SJSA1 (cell line): ENCODE measurements around the gene EXOC4. TPM values are rescaled to one million over a fixed set of nuclear protein-coding genes. Genes with fewer than 3 reads are reported as not detected.
A peak's percentile ranks its signal among the peaks of the same experiment; 100 is the strongest.

Source experiments
- DNase-seq, 2 experiments: peaks; one replicate each; pipeline ENCODE4 v3.0.0-alpha.2; 2015 to 2020; ENCODE audit warnings: low spot score in 2 of 2, low read depth in 1 of 2
- H3K27ac ChIP-seq: fragments of 250-450 bp; sonication (Bioruptor Pico); 2 replicates; pipeline ENCODE4 v1.5.1; 2020; ENCODE audit warnings: mild to moderate bottlenecking, moderate library complexity
- H3K27me3 ChIP-seq: fragments of 250-450 bp; sonication (Bioruptor Pico); replicated peaks from 2 replicates; pipeline ENCODE4 v1.5.1; 2020; ENCODE audit warnings: mild to moderate bottlenecking, moderate library complexity
- H3K36me3 ChIP-seq: fragments of 250-450 bp; sonication (Bioruptor Pico); 2 replicates; pipeline ENCODE4 v1.5.1; 2020; ENCODE audit warnings: mild to moderate bottlenecking
- H3K4me1 ChIP-seq: fragments of 250-450 bp; sonication (Bioruptor Pico); replicated peaks from 2 replicates; pipeline ENCODE4 v1.6.1; 2021; ENCODE audit warnings: mild to moderate bottlenecking
- H3K4me3 ChIP-seq: fragments of 250-450 bp; sonication (Bioruptor Pico); 2 replicates; pipeline ENCODE4 v1.5.1; 2020; ENCODE audit warnings: mild to moderate bottlenecking
- H3K9me3 ChIP-seq: fragments of 250-450 bp; sonication (Bioruptor Pico); replicated peaks from 2 replicates; pipeline ENCODE4 v1.5.1; 2020; ENCODE audit warnings: mild to moderate bottlenecking
- total RNA-seq: library from RNA; depleted of rRNA; stranded (reverse); fragments of >200 nt; shearing (Covaris generic); gene quantifications from 2 replicates; pipeline ENCODE4 v1.2.3, GENCODE V29; 2014

EXOC4 gene
- total RNA-seq, 1 experiment from 2014 or later, result 38.5 TPM

DNA sequence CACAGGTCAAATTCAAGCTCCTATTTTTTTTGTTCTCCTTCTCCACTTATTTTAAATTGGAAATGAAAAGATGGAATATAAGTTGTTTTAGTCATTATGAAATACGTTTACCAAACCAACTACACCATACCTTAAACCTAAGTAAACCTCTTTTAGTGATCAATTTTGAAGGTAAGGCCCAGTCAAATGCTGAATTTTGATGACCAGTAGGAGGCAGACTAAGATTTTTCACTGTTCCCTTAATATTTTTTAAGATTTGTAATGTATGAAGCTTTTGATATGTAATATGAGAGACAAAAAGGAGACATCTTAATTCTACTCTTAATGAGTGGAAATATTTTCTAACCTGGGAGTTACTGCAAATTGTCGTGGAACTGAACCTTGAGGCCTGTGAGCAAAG, 311.6 kb downstream of the EXOC4 start:
- H3K36me3 ChIP-seq, result no peaks in the 10 kb centered on the region
- H3K27ac ChIP-seq, result no peak overlapping the region
- peaks cover 6% of the 10 kb centered on the region for H3K4me1 ChIP-seq
- no peaks in the 10 kb centered on the region for H3K27me3 ChIP-seq
- H3K9me3 ChIP-seq, result no peaks in the 10 kb centered on the region
- H3K4me3 ChIP-seq, result no peak overlapping the region
- no peak for DNase-seq

DNA sequence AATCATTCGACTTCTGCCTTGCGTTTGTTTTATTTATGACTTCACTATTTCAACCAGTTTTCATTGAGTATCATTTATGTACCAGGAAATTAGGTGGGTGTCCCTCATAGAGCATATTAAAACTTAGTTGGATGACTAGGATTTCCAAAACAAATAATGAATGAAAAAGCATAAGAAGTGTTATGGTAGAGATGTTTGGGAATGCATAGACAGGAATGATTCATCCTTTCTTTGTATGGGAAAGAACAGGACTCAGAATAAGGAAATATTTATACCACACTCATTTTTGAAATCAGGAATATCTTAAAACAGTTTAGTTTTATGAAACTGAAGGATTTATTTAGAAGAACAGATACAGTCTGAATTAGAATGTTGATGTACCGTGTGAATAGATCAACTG, 315.7 kb downstream of the EXOC4 start:
- Histone ChIP-seq H3K9me3 (no peaks in the 10 kb centered on the region), H3K36me3 (no peaks in the 10 kb centered on the region), H3K4me1 (peaks cover 11% of the 10 kb centered on the region), H3K27me3 (no peaks in the 10 kb centered on the region), H3K4me3 (no peak overlapping the region), H3K27ac (no peak overlapping the region)
- DNase-seq, result peak in 1 of 2 experiments; percentile 18

DNA sequence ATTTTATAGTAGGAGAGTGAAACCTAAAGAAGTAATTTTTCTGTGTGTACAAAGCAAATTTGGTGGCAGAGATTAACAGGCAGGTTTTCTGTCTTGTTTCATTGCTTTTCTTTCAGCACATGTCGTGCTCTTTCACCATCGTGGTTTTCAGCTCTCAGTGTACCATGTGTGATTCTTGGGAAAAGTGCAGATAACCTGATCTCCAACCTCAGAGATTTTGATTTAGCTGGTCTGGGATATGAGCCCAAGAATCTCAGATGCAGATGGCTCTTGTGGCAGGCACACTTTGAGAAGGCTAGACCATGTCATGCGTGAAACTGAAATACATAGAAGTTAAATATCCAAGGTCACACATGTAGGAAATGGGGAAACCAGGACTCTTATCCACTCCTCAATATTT, 317.4 kb downstream of the EXOC4 start:
- H3K9me3 ChIP-seq, result no peaks in the 10 kb centered on the region
- H3K27ac ChIP-seq, result no peak overlapping the region
- peaks cover 11% of the 10 kb centered on the region for H3K4me1 ChIP-seq
- no peak overlapping the region for H3K4me3 ChIP-seq
- H3K27me3 ChIP-seq, result no peaks in the 10 kb centered on the region
- no peak for DNase-seq
- no peaks in the 10 kb centered on the region for H3K36me3 ChIP-seq

DNA sequence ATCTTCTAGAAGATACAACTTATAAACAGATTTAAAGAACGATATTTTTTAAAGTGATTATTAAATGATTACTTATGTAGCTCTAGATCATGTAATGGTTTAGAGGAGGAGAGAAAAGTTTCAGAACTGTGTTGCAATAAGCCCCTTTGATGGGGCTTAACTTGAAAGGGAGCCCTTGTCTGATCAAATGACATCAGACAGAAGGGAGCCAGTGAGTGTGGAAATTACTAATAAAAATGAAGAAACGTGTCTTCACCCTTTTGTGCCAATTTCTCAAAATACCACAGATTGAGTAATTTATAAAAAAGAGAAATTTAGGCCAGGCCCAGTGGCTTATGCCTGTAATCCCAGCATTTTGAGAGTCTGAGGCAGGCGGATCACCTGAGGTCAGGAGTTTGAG, 318.2 kb downstream of the EXOC4 start:
- no peak for DNase-seq
- Histone ChIP-seq H3K4me3 (no peak overlapping the region), H3K4me1 (peaks cover 11% of the 10 kb centered on the region), H3K27ac (no peak overlapping the region), H3K27me3 (no peaks in the 10 kb centered on the region), H3K9me3 (no peaks in the 10 kb centered on the region), H3K36me3 (no peaks in the 10 kb centered on the region)

GRCh38 chr7:133572087-133572486, 319.2 kb downstream of the EXOC4 start:
- Histone ChIP-seq H3K27ac (no peak overlapping the region), H3K4me3 (no peak overlapping the region), H3K36me3 (no peaks in the 10 kb centered on the region), H3K4me1 (peaks cover 11% of the 10 kb centered on the region), H3K27me3 (no peaks in the 10 kb centered on the region), H3K9me3 (no peaks in the 10 kb centered on the region)
- DNase-seq, result no peak

- DNase-seq, result no peak
- Histone ChIP-seq H3K27ac (no peak overlapping the region), H3K4me3 (no peak overlapping the region), H3K36me3 (no peaks in the 10 kb centered on the region), H3K27me3 (no peaks in the 10 kb centered on the region), H3K4me1 (peaks cover 11% of the 10 kb centered on the region), H3K9me3 (no peaks in the 10 kb centered on the region)
Observed at GRCh38 chr7:133572843-133573242, 320.0 kb downstream of the EXOC4 start.

DNA sequence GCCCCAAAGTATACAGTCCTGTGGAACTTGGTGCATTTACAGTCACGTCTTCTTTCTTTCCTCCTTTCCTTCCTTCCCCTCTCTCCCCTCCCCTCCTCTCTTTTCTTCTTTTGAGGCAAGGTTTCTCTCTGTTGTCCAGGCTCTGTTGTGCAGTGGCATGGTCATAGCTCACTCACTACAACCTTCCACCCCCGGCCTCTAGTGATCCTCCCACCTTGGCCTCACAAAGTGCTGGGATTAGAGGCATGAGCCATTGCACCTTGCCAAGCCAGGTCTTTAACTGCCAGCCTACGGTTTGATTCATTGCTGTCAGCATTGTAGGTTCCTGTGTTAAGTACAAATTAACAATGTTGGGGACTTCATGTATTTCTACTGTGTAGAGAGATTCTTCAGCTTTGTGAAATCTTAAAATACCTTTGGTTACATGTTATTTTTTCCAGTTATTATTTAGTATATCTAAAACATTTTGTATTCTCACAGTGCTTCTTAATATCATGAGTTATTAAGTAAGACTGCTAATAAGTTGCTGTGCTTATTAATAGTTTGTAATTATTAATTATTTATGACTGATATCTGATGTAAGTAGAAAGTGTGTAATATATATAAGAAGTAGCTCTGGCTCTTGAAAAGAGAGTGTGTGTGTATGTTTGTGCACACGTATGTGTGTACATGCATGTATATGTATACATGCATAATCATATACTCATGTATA, 320.8 kb downstream of the EXOC4 start:
- Histone ChIP-seq H3K9me3 (no peaks in the 10 kb centered on the region), H3K27me3 (no peaks in the 10 kb centered on the region), H3K36me3 (no peaks in the 10 kb centered on the region), H3K4me3 (no peak overlapping the region), H3K4me1 (peaks cover 7% of the 10 kb centered on the region), H3K27ac (no peak overlapping the region)
- no peak for DNase-seq

GRCh38 chr7:133575726-133576440, 323.0 kb downstream of the EXOC4 start:
- Histone ChIP-seq H3K9me3 (no peaks in the 10 kb centered on the region), H3K4me1 (peaks cover 6% of the 10 kb centered on the region), H3K4me3 (no peak overlapping the region), H3K36me3 (no peaks in the 10 kb centered on the region), H3K27ac (no peak overlapping the region), H3K27me3 (no peaks in the 10 kb centered on the region)
- no peak for DNase-seq

GRCh38 chr7:133576612-133577168, 323.8 kb downstream of the EXOC4 start:
- H3K4me1 ChIP-seq, result peaks cover 5% of the 10 kb centered on the region
- H3K4me3 ChIP-seq, result no peak overlapping the region
- H3K27me3 ChIP-seq, result no peaks in the 10 kb centered on the region
- no peaks in the 10 kb centered on the region for H3K36me3 ChIP-seq
- H3K27ac ChIP-seq, result no peak overlapping the region
- no peak for DNase-seq
- H3K9me3 ChIP-seq, result no peaks in the 10 kb centered on the region

- no peaks in the 10 kb centered on the region for H3K27me3 ChIP-seq
- H3K36me3 ChIP-seq, result no peaks in the 10 kb centered on the region
- no peak overlapping the region for H3K4me3 ChIP-seq
- DNase-seq, result peak in 1 of 2 experiments; percentile 89
- H3K27ac ChIP-seq, result peak overlapping the region; percentile 96
- H3K4me1 ChIP-seq, result peaks cover 28% of the 10 kb centered on the region
- H3K9me3 ChIP-seq, result no peaks in the 10 kb centered on the region
Observed at GRCh38 chr7:133582766-133583523, 330.1 kb downstream of the EXOC4 start.

GRCh38 chr7:133583545-133584171, 330.8 kb downstream of the EXOC4 start:
- H3K36me3 ChIP-seq, result no peaks in the 10 kb centered on the region
- H3K27me3 ChIP-seq, result no peaks in the 10 kb centered on the region
- DNase-seq, result no peak
- no peaks in the 10 kb centered on the region for H3K9me3 ChIP-seq
- H3K4me1 ChIP-seq, result peaks cover 31% of the 10 kb centered on the region
- H3K4me3 ChIP-seq, result no peak overlapping the region
- H3K27ac ChIP-seq, result peak overlapping the region; percentile 96

DNA sequence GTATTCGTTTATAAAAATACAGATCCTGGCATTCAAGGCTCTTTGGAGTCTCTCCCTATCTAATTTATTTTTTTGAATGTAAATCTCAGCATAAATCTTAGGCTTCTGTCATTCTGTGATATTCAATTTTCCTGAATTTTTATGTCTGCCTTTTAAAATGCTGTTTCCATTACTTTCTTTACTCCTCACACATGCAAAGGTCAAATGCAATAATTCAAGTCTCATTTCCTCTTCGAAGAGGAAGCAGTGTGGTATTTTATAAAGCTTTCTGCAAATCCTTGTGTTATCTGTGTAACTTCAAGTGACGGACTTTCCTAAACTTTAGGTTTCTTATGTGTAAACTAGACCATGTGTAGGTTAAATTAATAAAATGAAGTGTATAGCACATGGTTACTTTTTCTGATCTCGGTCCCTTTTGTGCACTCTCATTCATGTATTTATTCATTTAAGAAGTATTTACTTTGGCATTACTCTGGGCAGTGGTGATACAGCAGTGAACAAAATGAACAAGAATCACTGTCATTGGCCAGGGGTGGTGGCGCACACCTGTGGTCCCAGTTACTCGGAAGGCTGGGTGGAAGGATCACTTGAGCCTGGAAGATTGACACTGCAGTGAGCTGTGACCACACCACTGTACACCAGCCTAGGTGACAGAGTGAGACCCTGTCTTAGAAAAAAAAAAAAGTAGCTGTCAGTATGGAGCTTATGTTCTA, 332.2 kb downstream of the EXOC4 start:
- no peaks in the 10 kb centered on the region for H3K27me3 ChIP-seq
- H3K36me3 ChIP-seq, result no peaks in the 10 kb centered on the region
- peaks cover 31% of the 10 kb centered on the region for H3K4me1 ChIP-seq
- no peak overlapping the region for H3K27ac ChIP-seq
- DNase-seq, result no peak
- no peak overlapping the region for H3K4me3 ChIP-seq
- H3K9me3 ChIP-seq, result no peaks in the 10 kb centered on the region

GRCh38 chr7:133586253-133586652, 333.4 kb downstream of the EXOC4 start:
- peaks cover 31% of the 10 kb centered on the region for H3K4me1 ChIP-seq
- no peaks in the 10 kb centered on the region for H3K36me3 ChIP-seq
- H3K9me3 ChIP-seq, result no peaks in the 10 kb centered on the region
- H3K27ac ChIP-seq, result no peak overlapping the region
- no peak overlapping the region for H3K4me3 ChIP-seq
- no peaks in the 10 kb centered on the region for H3K27me3 ChIP-seq
- no peak for DNase-seq
